Measurements from ENCODE around the gene C10orf143. TPM values are rescaled to one million over a fixed set of nuclear protein-coding genes. Genes with fewer than 3 reads are reported as not detected.

The C10orf143 gene
- total and polyA plus RNA-seq, 2 of the 8 experiments (the other 6 are each of a cell fraction or from before 2014, with no cell fraction given), result 1.6 to 2.0 TPM

GRCh38 chr10:130141460-130141859, 30.8 kb upstream of the C10orf143 start:
- no peak overlapping the region for H3K23ac ChIP-seq (ENCODE audit: insufficient read length)
- peaks cover 8% of the 10 kb centered on the region; the same call in 1 of the 2 replicates for H3K23me2 ChIP-seq (ENCODE audit: low read depth, low read length)
- no peak overlapping the region for H4K8ac ChIP-seq (ENCODE audit: extremely low read depth, insufficient read depth, low read length)
- no peak overlapping the region for H3K14ac ChIP-seq (ENCODE audit: insufficient read length)
- no peak overlapping the region for H2BK120ac ChIP-seq (replicated peaks; ENCODE audit: low read depth, low read length)
- peaks cover 2 to 5% (median 3%) of the 10 kb centered on the region in 4 experiments; a peak in 5 of 7 replicates for H3K4me1 ChIP-seq (replicated peaks in 1 of 4; ENCODE audit: control insufficient read depth in 3 of 4, insufficient read depth in 4 of 4, low read length in 3 of 4)
- H2AK5ac ChIP-seq (ENCODE audit: low read depth, low read length), result no peak overlapping the region
- H3K27ac ChIP-seq (ENCODE audit: low read depth, low read length), result no peak overlapping the region
- H3K9ac ChIP-seq (replicated peaks in 1 of 4; ENCODE audit: extremely low read depth in 1 of 4, low read depth in 3 of 4, low read length in 3 of 4), result no peak overlapping the region
- H4K5ac ChIP-seq (ENCODE audit: insufficient read length, low read depth, low read length), result no peak overlapping the region
- no peaks in the 10 kb centered on the region for H3K9me3 ChIP-seq (ENCODE audit: insufficient read depth in 2 of 2, low read depth in 1 of 2, low read length in 1 of 2)
- no peak overlapping the region for H3K4me2 ChIP-seq (ENCODE audit: insufficient read depth in 1 of 2, low read depth in 2 of 2, low read length in 2 of 2)
- no peak overlapping the region for H3K56ac ChIP-seq (replicated peaks; ENCODE audit: insufficient read length, low read depth, low read length)
- H2BK12ac ChIP-seq (ENCODE audit: low read depth, low read length), result no peak overlapping the region
- H2AFZ ChIP-seq (ENCODE audit: low read length), result no peak overlapping the region
- POLR2A ChIA-PET (ENCODE audit: partially characterized antibody), result interaction anchor here (1.0 kb wide), 1 partner anchor 31 kb away, joined by 3 read pairs; no protein-coding TSS in a partner anchor
- no peak overlapping the region for H2BK15ac ChIP-seq (ENCODE audit: low read length)
- H3K36me3 ChIP-seq (ENCODE audit: control insufficient read depth in 2 of 4, insufficient read depth in 4 of 4, low read length in 3 of 4), result peaks cover 3 to 8% (median 5%) of the 10 kb centered on the region in 4 experiments; a peak in 6 of 8 replicates
- H2BK5ac ChIP-seq (ENCODE audit: low read depth, low read length), result 0 out of 2 replicates have a peak overlapping the region, but pooled peaks have one; percentile 7
- H2BK20ac ChIP-seq (ENCODE audit: low read length), result no peak overlapping the region
- no peak overlapping the region for H3K4me3 ChIP-seq (ENCODE audit: extremely low read depth in 1 of 4, insufficient read depth in 2 of 4, low read depth in 3 of 4, low read length in 4 of 4)
- H3K79me1 ChIP-seq (ENCODE audit: low read depth, low read length), result peaks cover 2% of the 10 kb centered on the region; the same call in 1 of the 2 replicates
- H3K18ac ChIP-seq (ENCODE audit: extremely low read depth, low read length), result no peak overlapping the region
- peaks cover 8 to 26% of the 10 kb centered on the region in 2 experiments for H4K20me1 ChIP-seq (replicated peaks in 1 of 2; ENCODE audit: control insufficient read depth in 1 of 2, insufficient read depth in 2 of 2, low read length in 2 of 2)
- WGBS, 2 experiments (ENCODE audit: extremely low coverage in 1 of 2, insufficient coverage in 1 of 2, insufficient read length in 1 of 2, insufficient replicate concordance in 2 of 2, low coverage in 1 of 2, low lambda C conversion rate in 2 of 2, missing lambda C conversion rate in 1 of 2), result 100% methylated on average over 1 of the region's 1 CpG; no CpG with 5 or more reads in 1 of the 2 experiments
- no peak overlapping the region for H4K91ac ChIP-seq (replicated peaks; ENCODE audit: insufficient read length, low read length)
- CTCF ChIA-PET (ENCODE audit: partially characterized antibody), result interaction anchor here (0.7 to 1.7 kb wide), 3 partner anchors 15 to 191 kb away, joined by 3 read pairs; no protein-coding TSS in a partner anchor
- TF ChIP-seq FOSL1 (IDR thresholded peaks at IDR 0.05; ENCODE audit: insufficient read depth, low read depth, low read length), result no peak
- TF ChIP-seq CEBPB (IDR thresholded peaks at IDR 0.05; ENCODE audit: low read depth, low read length), result no peak
- DNase-seq (ENCODE audit: low read depth in 1 of 2, low spot score in 2 of 2) (no peak), FAIRE-seq (no peak)
- H3K4ac ChIP-seq (replicated peaks; ENCODE audit: insufficient read length, low read depth, low read length), result no peak overlapping the region
- H3K79me2 ChIP-seq (ENCODE audit: control insufficient read depth in 1 of 2, insufficient read depth in 2 of 2, low read length in 2 of 2), result peaks cover 29 to 94% of the 10 kb centered on the region in 2 experiments
- H3K27me3 ChIP-seq (replicated peaks in 1 of 4; ENCODE audit: control insufficient read depth in 3 of 4, extremely low read depth in 1 of 4, insufficient read depth in 3 of 4, low read length in 3 of 4), result no peaks in the 10 kb centered on the region

Measured in H1 (cell line).